Mesodermal cell (in vitro differentiated cells): ENCODE measurements around the gene TMEM132D.

Source experiments
- H3K27ac ChIP-seq: 2 replicates; pipeline ENCODE4 v1.7.0; 2013; ENCODE audit warnings: mild to moderate bottlenecking, low read depth, low read length, moderate library complexity; ENCODE audit not compliant: severe bottlenecking
- H3K36me3 ChIP-seq: 2 replicates; pipeline ENCODE4 v1.7.1; 2013; ENCODE audit warnings: mild to moderate bottlenecking, low read length, moderate library complexity; ENCODE audit not compliant: control insufficient read depth, insufficient read depth
- H3K4me1 ChIP-seq: one replicate; pipeline ENCODE4 v1.7.1; 2013; ENCODE audit warnings: mild to moderate bottlenecking, low read length; ENCODE audit not compliant: insufficient read depth, control insufficient read depth, poor library complexity, severe bottlenecking
- H3K4me3 ChIP-seq: 2 replicates; pipeline ENCODE4 v1.7.0; 2013; ENCODE audit warnings: low read length, control low read depth, mild to moderate bottlenecking; ENCODE audit not compliant: insufficient read depth, poor library complexity, severe bottlenecking; ENCODE audit errors: extremely low read depth
- H3K9me3 ChIP-seq: 2 replicates; pipeline ENCODE4 v1.7.1; 2013; ENCODE audit warnings: mild to moderate bottlenecking, low read length, moderate library complexity; ENCODE audit not compliant: control insufficient read depth
- WGBS, 2 experiments: methylation state at CpG; one replicate each; pipeline ENCODE4 v1.1.5; 2013; ENCODE audit warnings: missing lambda C conversion rate in 2 of 2; ENCODE audit not compliant: insufficient coverage in 2 of 2; 5-methylcytosine and 5-hydroxymethylcytosine counted together

Gene TMEM132D

GRCh38 chr12:129081755-129082250 is 822.0 kb downstream of the TMEM132D start:
- WGBS, 2 experiments, result 92% methylated on average over 12 to 13 of the region's 14 CpGs
- no peaks in the 10 kb centered on the region for H3K4me1 ChIP-seq
- H3K4me3 ChIP-seq, result no peak overlapping the region
- H3K36me3 ChIP-seq, result no peaks in the 10 kb centered on the region
- no peaks in the 10 kb centered on the region for H3K9me3 ChIP-seq
- H3K27ac ChIP-seq, result no peak overlapping the region

- H3K36me3 ChIP-seq, result no peaks in the 10 kb centered on the region
- H3K4me3 ChIP-seq, result no peak overlapping the region
- WGBS, 2 experiments, result 90 to 96% methylated on average over 12 of the region's 13 CpGs
- no peaks in the 10 kb centered on the region for H3K4me1 ChIP-seq
- H3K27ac ChIP-seq, result no peak overlapping the region
- no peaks in the 10 kb centered on the region for H3K9me3 ChIP-seq
Measured at GRCh38 chr12:129080821-129081220, 823.0 kb downstream of the TMEM132D start.

- Histone ChIP-seq H3K9me3 (no peaks in the 10 kb centered on the region), H3K27ac (no peak overlapping the region), H3K4me3 (no peak overlapping the region), H3K4me1 (no peaks in the 10 kb centered on the region), H3K36me3 (no peaks in the 10 kb centered on the region)
- WGBS, 2 experiments, result 69 to 78% methylated on average over 2 to 3 of the region's 5 CpGs
Measured at GRCh38 chr12:129080391-129080790, 823.4 kb downstream of the TMEM132D start.

GRCh38 chr12:129079719-129080118 is 824.1 kb downstream of the TMEM132D start:
- Histone ChIP-seq H3K27ac (no peak overlapping the region), H3K36me3 (no peaks in the 10 kb centered on the region), H3K4me1 (no peaks in the 10 kb centered on the region), H3K9me3 (no peaks in the 10 kb centered on the region), H3K4me3 (no peak overlapping the region)
- 90 to 93% methylated on average over 2 to 3 of the region's 5 CpGs for WGBS, 2 experiments

GRCh38 chr12:129076441-129077320 is 827.1 kb downstream of the TMEM132D start:
- H3K27ac ChIP-seq, result no peak overlapping the region
- H3K9me3 ChIP-seq, result no peaks in the 10 kb centered on the region
- H3K36me3 ChIP-seq, result no peaks in the 10 kb centered on the region
- no peak overlapping the region for H3K4me3 ChIP-seq
- no peaks in the 10 kb centered on the region for H3K4me1 ChIP-seq
- 83 to 88% methylated on average over 12 to 13 of the region's 13 CpGs for WGBS, 2 experiments

GRCh38 chr12:129075460-129076208 is 828.2 kb downstream of the TMEM132D start:
- 73 to 93% methylated on average over 3 to 4 of the region's 4 CpGs for WGBS, 2 experiments

GRCh38 chr12:129074379-129074778 is 829.4 kb downstream of the TMEM132D start:
- no peaks in the 10 kb centered on the region for H3K4me1 ChIP-seq
- H3K36me3 ChIP-seq, result no peaks in the 10 kb centered on the region
- H3K4me3 ChIP-seq, result no peak overlapping the region
- H3K9me3 ChIP-seq, result no peaks in the 10 kb centered on the region
- H3K27ac ChIP-seq, result no peak overlapping the region
- 77 to 78% methylated on average over 4 to 6 of the region's 6 CpGs for WGBS, 2 experiments

More at GRCh38 chr12:129075460-129076208, 828.2 kb downstream of the TMEM132D start:
- Histone ChIP-seq H3K9me3 (no peaks in the 10 kb centered on the region), H3K4me3 (no peak overlapping the region), H3K36me3 (no peaks in the 10 kb centered on the region), H3K4me1 (no peaks in the 10 kb centered on the region), H3K27ac (no peak overlapping the region)

- Histone ChIP-seq H3K36me3 (no peaks in the 10 kb centered on the region), H3K27ac (no peak overlapping the region), H3K4me3 (no peak overlapping the region), H3K4me1 (no peaks in the 10 kb centered on the region), H3K9me3 (no peaks in the 10 kb centered on the region)
- WGBS, 2 experiments, result 89 to 96% methylated on average over 9 to 17 of the region's 21 CpGs
Measured at GRCh38 chr12:129073157-129073915, 830.5 kb downstream of the TMEM132D start.

GRCh38 chr12:129071362-129071761 is 832.5 kb downstream of the TMEM132D start:
- WGBS, 2 experiments, result 57 to 80% methylated on average over 1 of the region's 4 CpGs
- Histone ChIP-seq H3K4me3 (no peak overlapping the region), H3K36me3 (no peaks in the 10 kb centered on the region), H3K9me3 (no peaks in the 10 kb centered on the region), H3K4me1 (peaks cover 5% of the 10 kb centered on the region), H3K27ac (no peak overlapping the region)

GRCh38 chr12:129069886-129070285 is 833.9 kb downstream of the TMEM132D start:
- Histone ChIP-seq H3K36me3 (no peaks in the 10 kb centered on the region), H3K4me3 (no peak overlapping the region), H3K9me3 (no peaks in the 10 kb centered on the region), H3K27ac (no peak overlapping the region), H3K4me1 (peaks cover 5% of the 10 kb centered on the region)
- 64 to 74% methylated on average over 12 to 14 of the region's 15 CpGs for WGBS, 2 experiments
